Kidney (tissue), 14 donors: ENCODE measurements around the gene TBC1D17. TPM values are rescaled to one million over a fixed set of nuclear protein-coding genes. Genes with fewer than 3 reads are reported as not detected.

Experiments used
- DNase-seq, 5 donors: peaks; one replicate each; pipeline ENCODE4 v3.0.0-alpha.2; 2013 to 2020
- FAIRE-seq: peaks from 2 replicates; lab custom pipeline; 2012; peaks lifted over from hg19 to GRCh38; lab: Jason Lieb, UNC
- H3K27ac ChIP-seq, 2 donors: one replicate each; pipeline ENCODE4 v1.7.0; 2013; ENCODE audit warnings: low read depth in 2 of 2, low read length in 2 of 2, inconsistent platforms in 1 of 2
- H3K27me3 ChIP-seq: one replicate; pipeline ENCODE4 v1.7.1; 2013; ENCODE audit warnings: low read length, inconsistent platforms; ENCODE audit not compliant: control insufficient read depth, insufficient read depth
- H3K36me3 ChIP-seq, 3 donors: one replicate each; pipeline versions ENCODE4 v1.7.0 to v1.7.1; 2013; ENCODE audit warnings: low read length in 3 of 3, control low read depth in 1 of 3, inconsistent platforms in 1 of 3; ENCODE audit not compliant: insufficient read depth in 3 of 3, control insufficient read depth in 2 of 3
- H3K4me1 ChIP-seq, 3 donors: one replicate each; pipeline versions ENCODE4 v1.7.0 to v1.7.1; 2013; ENCODE audit warnings: low read length in 3 of 3, inconsistent platforms in 1 of 3, low read depth in 1 of 3; ENCODE audit not compliant: control insufficient read depth in 2 of 3, insufficient read depth in 2 of 3
- H3K4me3 ChIP-seq, 3 donors: one replicate each; pipeline versions ENCODE4 v1.7.0 to v1.8.1; 2013; ENCODE audit warnings: low read length in 3 of 3, control low read depth in 1 of 3, inconsistent platforms in 1 of 3
- H3K9ac ChIP-seq, 3 donors: one replicate each; pipeline versions ENCODE4 v1.7.0 to v1.7.1; 2013; ENCODE audit warnings: low read length in 3 of 3, control low read depth in 1 of 3, inconsistent platforms in 1 of 3
- H3K9me3 ChIP-seq, 3 donors: one replicate each; pipeline versions ENCODE4 v1.7.0 to v1.7.1; 2013; ENCODE audit warnings: low read length in 3 of 3, control low read depth in 1 of 3, inconsistent platforms in 1 of 3; ENCODE audit not compliant: control insufficient read depth in 2 of 3, insufficient read depth in 1 of 3
- CTCF ChIP-seq: IDR thresholded peaks from 3 replicates; pipeline ENCODE4 v1.5.1; 2012; ENCODE audit warnings: mild to moderate bottlenecking, moderate library complexity, borderline replicate concordance; ENCODE audit not compliant: insufficient read depth; ENCODE audit errors: extremely low read depth
- intact Hi-C: fragments of 100-400 bp; cut with DNase I; formaldehyde crosslinking; loops from one replicate; pipeline ENCODE4 v1.11.1; 2022
- polyA plus RNA-seq: library from polyadenylated mRNA; stranded (reverse); fragments of 350-450 nt; fragmentation: Illumina TruSeq; extraction: RNeasy Lipid Tissue Mini Kit (QIAGEN cat#74804); gene quantifications from one replicate; pipeline ENCODE4 v1.2.3, GENCODE V29; 2014; ENCODE audit warnings: low read depth, low replicate concordance; ENCODE audit not compliant: insufficient read depth
- total RNA-seq: library from RNA; stranded (reverse); fragmentation: NEBNext Ultra II Directional; extraction: Animal tissue kit (Norgen Biotek cat#: 25700); gene quantifications from one replicate; pipeline ENCODE4 v1.2.1, GENCODE V29; 2021
- donor health status: control.
- donor health status: control.
- donor health status: control.
- donor health status: control.
- donor health status: control.
- donor health status: DM: yes; HTN: yes; CAD: no.
- donor health status: Normal renal cell carcinoma (clear cell type).

The TBC1D17 gene
- total and polyA plus RNA-seq, 2 donors from 2014 or later: 34.8 to 43.6 TPM

GRCh38 chr19:49869009-49869483 lies 8.5 kb upstream of the TBC1D17 start:
- peaks cover 2 to 31% (median 16%) of the 10 kb centered on the region in 3 donors for H3K4me1 ChIP-seq
- peaks cover 6 to 7% (median 7%) of the 10 kb centered on the region in 3 donors for H3K36me3 ChIP-seq
- peak overlapping the region in 1 of 3 donors; percentile 47 for H3K9ac ChIP-seq
- FAIRE-seq (no peak), DNase-seq (no peak)
- TF ChIP-seq CTCF: no peak
- no peaks in the 10 kb centered on the region for H3K9me3 ChIP-seq
- intact Hi-C loops: no loop called here
- peak overlapping the region; percentile 28 to 75 (median 60) for H3K4me3 ChIP-seq
- peak overlapping the region; percentile 79 to 94 for H3K27ac ChIP-seq
- H3K27me3 ChIP-seq: no peaks in the 10 kb centered on the region

GRCh38 chr19:49869484-49870308 lies 7.8 kb upstream of the TBC1D17 start:
- peak; percentile 98 to 100 (median 99) for DNase-seq
- H3K9me3 ChIP-seq: no peaks in the 10 kb centered on the region
- peak overlapping the region; percentile 62 to 75 (median 71) for H3K4me3 ChIP-seq
- H3K36me3 ChIP-seq: peaks cover 1 to 7% (median 3%) of the 10 kb centered on the region in 3 donors
- TF ChIP-seq CTCF: no peak
- FAIRE-seq: peak; percentile 99
- peaks cover 2 to 31% (median 16%) of the 10 kb centered on the region in 3 donors for H3K4me1 ChIP-seq
- intact Hi-C loops: no loop called here
- H3K27me3 ChIP-seq: no peaks in the 10 kb centered on the region
- H3K27ac ChIP-seq: peak overlapping the region; percentile 93 to 94
- peak overlapping the region; percentile 55 to 79 (median 77) for H3K9ac ChIP-seq

GRCh38 chr19:49870309-49870901 lies 7.1 kb upstream of the TBC1D17 start:
- peak overlapping the region; percentile 93 to 94 for H3K27ac ChIP-seq
- no peaks in the 10 kb centered on the region for H3K9me3 ChIP-seq
- no peak for FAIRE-seq
- H3K9ac ChIP-seq: peak overlapping the region; percentile 55 to 79 (median 77)
- H3K36me3 ChIP-seq: peaks cover 0 to 7% (median 0%) of the 10 kb centered on the region in 3 donors
- intact Hi-C loops: no loop called here
- DNase-seq: peak in 1 of 5 donors; percentile 82
- peak overlapping the region; percentile 62 to 75 (median 71) for H3K4me3 ChIP-seq
- peaks cover 2 to 29% (median 21%) of the 10 kb centered on the region in 3 donors for H3K4me1 ChIP-seq
- TF ChIP-seq CTCF: no peak
- H3K27me3 ChIP-seq: no peaks in the 10 kb centered on the region
